Uterus (tissue), 2 donors: ENCODE results near the gene ANGPTL8.

ENCODE experiments used
- POLR2A ChIP-seq, 2 donors: fragments of 450-650 bp; IDR thresholded peaks; one replicate each; pipeline ENCODE4 v1.6.1; 2016; ENCODE audit warnings: antibody characterized with exemption in 2 of 2, mild to moderate bottlenecking in 1 of 2, moderate library complexity in 1 of 2
- TF ChIP-seq, protein P1 (sequence below), 4 experiments: fragments of 200-600 bp in 2 of 4; fragments of 450-650 bp in 2 of 4; sonication (generic) in 2 of 4; IDR thresholded peaks; one replicate each; pipeline ENCODE4 v1.5.1; 2016 to 2019; ENCODE audit warnings: antibody characterized with exemption in 4 of 4, mild to moderate bottlenecking in 2 of 4, moderate library complexity in 1 of 4

DNA sequence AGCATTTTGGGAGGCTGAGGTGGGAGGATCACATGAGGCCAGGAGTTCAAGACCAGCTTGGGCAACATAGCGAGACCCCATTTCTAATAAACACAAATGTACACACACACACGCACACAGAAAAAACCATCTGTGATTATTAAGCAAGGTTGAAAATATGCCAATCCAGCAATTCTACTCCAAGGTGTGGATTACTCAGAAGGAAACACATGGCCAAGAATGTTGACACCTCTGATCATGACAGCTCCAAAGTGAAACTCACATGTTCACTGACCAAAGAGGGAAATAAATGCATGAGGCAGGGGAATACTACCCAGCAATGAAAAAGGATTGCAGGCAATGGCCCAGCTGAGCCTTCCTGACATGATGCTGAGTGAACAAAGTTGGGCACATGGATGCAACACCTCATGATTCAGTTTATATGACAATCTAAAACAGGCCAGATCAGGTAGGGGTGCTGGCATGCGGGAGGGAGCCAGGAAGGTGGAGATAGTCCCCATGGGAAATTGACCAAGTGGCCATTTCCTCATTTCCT lies 18.5 kb downstream of the ANGPTL8 start:
- TF ChIP-seq, protein P1, sequence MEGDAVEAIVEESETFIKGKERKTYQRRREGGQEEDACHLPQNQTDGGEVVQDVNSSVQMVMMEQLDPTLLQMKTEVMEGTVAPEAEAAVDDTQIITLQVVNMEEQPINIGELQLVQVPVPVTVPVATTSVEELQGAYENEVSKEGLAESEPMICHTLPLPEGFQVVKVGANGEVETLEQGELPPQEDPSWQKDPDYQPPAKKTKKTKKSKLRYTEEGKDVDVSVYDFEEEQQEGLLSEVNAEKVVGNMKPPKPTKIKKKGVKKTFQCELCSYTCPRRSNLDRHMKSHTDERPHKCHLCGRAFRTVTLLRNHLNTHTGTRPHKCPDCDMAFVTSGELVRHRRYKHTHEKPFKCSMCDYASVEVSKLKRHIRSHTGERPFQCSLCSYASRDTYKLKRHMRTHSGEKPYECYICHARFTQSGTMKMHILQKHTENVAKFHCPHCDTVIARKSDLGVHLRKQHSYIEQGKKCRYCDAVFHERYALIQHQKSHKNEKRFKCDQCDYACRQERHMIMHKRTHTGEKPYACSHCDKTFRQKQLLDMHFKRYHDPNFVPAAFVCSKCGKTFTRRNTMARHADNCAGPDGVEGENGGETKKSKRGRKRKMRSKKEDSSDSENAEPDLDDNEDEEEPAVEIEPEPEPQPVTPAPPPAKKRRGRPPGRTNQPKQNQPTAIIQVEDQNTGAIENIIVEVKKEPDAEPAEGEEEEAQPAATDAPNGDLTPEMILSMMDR (IDR thresholded peaks at IDR 0.05), result no peak
- TF ChIP-seq POLR2A (IDR thresholded peaks at IDR 0.05), result no peak
